ENCODE results near the gene HRH1. TPM values are rescaled to one million over a fixed set of nuclear protein-coding genes. Genes with fewer than 3 reads are reported as not detected.

HRH1 gene
- total RNA-seq, 1 donor from 2014 or later: not detected

DNA sequence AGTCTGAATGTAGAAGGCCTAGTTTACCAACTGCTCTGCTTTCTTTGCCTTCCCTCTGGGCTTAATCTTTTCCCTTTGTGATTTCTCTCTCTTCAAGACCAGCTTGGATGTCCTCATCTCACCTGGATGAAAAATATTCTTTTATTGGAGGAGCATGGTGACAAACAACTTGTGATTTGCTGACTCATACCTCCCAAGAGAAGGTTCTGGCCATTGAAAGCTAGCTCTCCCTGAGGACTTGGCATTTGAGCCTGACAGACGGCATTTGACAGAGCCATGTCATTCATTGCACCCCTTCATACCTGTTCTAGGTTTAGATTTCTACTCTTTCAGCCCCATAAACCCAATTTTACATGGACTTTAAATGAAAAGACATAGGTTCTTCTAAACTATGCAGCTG is 151.2 kb downstream of the HRH1 start:
- no peak overlapping the region for H3K27ac Mint-ChIP-seq (ENCODE audit: unreplicated experiment)
- no peaks in the 10 kb centered on the region for H3K27me3 Mint-ChIP-seq (ENCODE audit: low read depth)
- H3K4me3 Mint-ChIP-seq: no peak overlapping the region
- DNase-seq (ENCODE audit: low read depth, low spot score): no peak
- no peaks in the 10 kb centered on the region for H3K9me3 Mint-ChIP-seq
- H3K36me3 Mint-ChIP-seq (ENCODE audit: low read depth): peaks cover 8% of the 10 kb centered on the region
- H3K4me1 Mint-ChIP-seq: no peaks in the 10 kb centered on the region
- TF ChIP-seq CTCF (conservative IDR thresholded peaks at IDR 0.05): no peak

- DNase-seq (ENCODE audit: low read depth, low spot score): no peak
- no peak for TF ChIP-seq CTCF (conservative IDR thresholded peaks at IDR 0.05)
- no peak overlapping the region for H3K4me3 Mint-ChIP-seq
- H3K27me3 Mint-ChIP-seq (ENCODE audit: low read depth): no peaks in the 10 kb centered on the region
- H3K27ac Mint-ChIP-seq (ENCODE audit: unreplicated experiment): no peak overlapping the region
- H3K9me3 Mint-ChIP-seq: no peaks in the 10 kb centered on the region
- H3K36me3 Mint-ChIP-seq (ENCODE audit: low read depth): peaks cover 8% of the 10 kb centered on the region
- H3K4me1 Mint-ChIP-seq: no peaks in the 10 kb centered on the region
These were observed 152.7 kb downstream of the HRH1 start for GRCh38 chr3:11306817-11307589.

- Mint-ChIP-seq H3K9me3 (no peaks in the 10 kb centered on the region), H3K4me3 (no peak overlapping the region), H3K27ac (ENCODE audit: unreplicated experiment) (no peak overlapping the region), H3K27me3 (ENCODE audit: low read depth) (no peaks in the 10 kb centered on the region), H3K36me3 (ENCODE audit: low read depth) (peaks cover 4% of the 10 kb centered on the region), H3K4me1 (no peaks in the 10 kb centered on the region)
- DNase-seq (ENCODE audit: low read depth, low spot score): no peak
- TF ChIP-seq CTCF (conservative IDR thresholded peaks at IDR 0.05): no peak
These were observed 153.6 kb downstream of the HRH1 start for GRCh38 chr3:11307830-11308432.

GRCh38 chr3:11310258-11310657 is 156.0 kb downstream of the HRH1 start:
- no peak overlapping the region for H3K27ac Mint-ChIP-seq (ENCODE audit: unreplicated experiment)
- no peak overlapping the region for H3K4me3 Mint-ChIP-seq
- TF ChIP-seq CTCF (conservative IDR thresholded peaks at IDR 0.05): no peak
- no peaks in the 10 kb centered on the region for H3K4me1 Mint-ChIP-seq
- no peaks in the 10 kb centered on the region for H3K27me3 Mint-ChIP-seq (ENCODE audit: low read depth)
- no peak for DNase-seq (ENCODE audit: low read depth, low spot score)
- peaks cover 3% of the 10 kb centered on the region for H3K36me3 Mint-ChIP-seq (ENCODE audit: low read depth)
- H3K9me3 Mint-ChIP-seq: no peaks in the 10 kb centered on the region

DNA sequence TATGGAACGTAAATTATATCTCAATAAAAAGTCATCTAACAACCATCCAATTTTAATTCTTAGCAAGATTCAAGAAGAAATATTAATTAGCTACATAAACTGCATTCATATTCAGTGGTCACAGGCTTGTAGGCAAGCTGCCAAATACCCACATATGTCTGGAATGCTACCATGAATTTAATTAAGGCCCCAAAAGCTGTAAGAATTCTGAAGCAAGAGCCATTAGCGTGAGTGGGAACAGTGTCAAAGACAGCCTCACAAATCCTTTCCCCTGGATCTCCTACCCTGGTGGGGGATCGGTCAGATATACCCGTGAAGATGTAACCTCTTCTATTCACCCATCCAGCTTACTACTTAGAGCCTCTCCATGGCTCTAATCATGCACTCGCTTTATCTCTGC is 157.9 kb downstream of the HRH1 start:
- Mint-ChIP-seq H3K9me3 (no peaks in the 10 kb centered on the region), H3K4me3 (no peak overlapping the region), H3K4me1 (no peaks in the 10 kb centered on the region), H3K27me3 (ENCODE audit: low read depth) (no peaks in the 10 kb centered on the region), H3K27ac (ENCODE audit: unreplicated experiment) (no peak overlapping the region), H3K36me3 (ENCODE audit: low read depth) (peaks cover 10% of the 10 kb centered on the region)
- no peak for DNase-seq (ENCODE audit: low read depth, low spot score)
- TF ChIP-seq CTCF (conservative IDR thresholded peaks at IDR 0.05): no peak

Other genes with a start within 250 kb of the HRH1 start
- gene SLC6A1, start 161.7 kb upstream of the HRH1 start, total RNA-seq: 0.42 and 0.45 TPM in 2 replicates
- 28.5 and 29.6 TPM in 2 replicates for gene ATG7, start 117.9 kb downstream of the HRH1 start, total RNA-seq